Skin of body (tissue), 2 donors: ENCODE data around the gene TLE3. TPM values are rescaled to one million over a fixed set of nuclear protein-coding genes. Genes with fewer than 3 reads are reported as not detected.
A peak's percentile ranks its signal among the peaks of the same experiment; 100 is the strongest.

Experiments
- DNase-seq: peaks from one replicate; lab custom pipeline; 2025; lab: John Stamatoyannopoulos, UW
- total RNA-seq: library from RNA; depleted of rRNA; stranded (reverse); fragments of >200 nt; gene quantifications from one replicate; pipeline ENCODE4 v1.2.3, GENCODE V29; 2014

Gene TLE3
- total RNA-seq, 1 donor from 2014 or later = 62.5 TPM

GRCh38 chr15:70099167-70099966, 1.6 kb upstream of the TLE3 start:
- DNase-seq = peak; percentile 100

GRCh38 chr15:70098461-70099166, 897 bp upstream of the TLE3 start:
- peak; percentile 50 for DNase-seq

- DNase-seq = no peak
These were observed 390 bp upstream of the TLE3 start for GRCh38 chr15:70098153-70098460.

GRCh38 chr15:70097063-70097320, 725 bp downstream of the TLE3 start:
- DNase-seq = no peak

- peak; percentile 35 for DNase-seq
These were observed 1.3 kb downstream of the TLE3 start for GRCh38 chr15:70096215-70097062.

- no peak for DNase-seq
These were observed 2.1 kb downstream of the TLE3 start for GRCh38 chr15:70095408-70096214.

GRCh38 chr15:70094690-70095311, 2.9 kb downstream of the TLE3 start:
- DNase-seq = no peak

GRCh38 chr15:70093481-70094319, 4.0 kb downstream of the TLE3 start:
- no peak for DNase-seq

GRCh38 chr15:70093070-70093469, 4.6 kb downstream of the TLE3 start:
- DNase-seq = no peak

- no peak for DNase-seq
These were observed 5.2 kb downstream of the TLE3 start for GRCh38 chr15:70092464-70093027.

GRCh38 chr15:70091726-70092463, 5.8 kb downstream of the TLE3 start:
- no peak for DNase-seq

- no peak for DNase-seq
These were observed 7.1 kb downstream of the TLE3 start for GRCh38 chr15:70090436-70091296.

GRCh38 chr15:70089692-70089971, 8.1 kb downstream of the TLE3 start:
- DNase-seq = no peak

GRCh38 chr15:70088887-70089691, 8.6 kb downstream of the TLE3 start:
- DNase-seq = peak; percentile 76

- no peak for DNase-seq
These were observed 9.3 kb downstream of the TLE3 start for GRCh38 chr15:70088455-70088854.

GRCh38 chr15:70087708-70088352, 9.9 kb downstream of the TLE3 start:
- DNase-seq = no peak

- DNase-seq = no peak
These were observed 11.1 kb downstream of the TLE3 start for GRCh38 chr15:70086636-70087035.
